B cell (primary cell): Measurements from ENCODE around the gene KRTAP15-1. TPM values are rescaled to one million over a fixed set of nuclear protein-coding genes. Genes with fewer than 3 reads are reported as not detected.

Experiments used
- ATAC-seq: fragments of 200-7000 bp; cut with Tn5 transposase; one replicate; pipeline ENCODE4 v1.10.0; 2021; ENCODE audit warnings: low read depth, mild to moderate bottlenecking, moderate number of reproducible peaks, moderate library complexity
- CTCF ChIA-PET: fragments of 350-600 bp; sonication (Branson Sonifier 250); formaldehyde crosslinking; loops from one replicate; lab custom pipeline; 2021; ENCODE audit warnings: antibody characterized with exemption, inconsistent platforms; lab: Charles Lee
- POLR2A ChIA-PET: fragments of 350-600 bp; sonication (Branson Sonifier 250); formaldehyde crosslinking; loops from one replicate; lab custom pipeline; 2021; ENCODE audit warnings: antibody characterized with exemption; lab: Charles Lee
- DNase-seq: peaks from one replicate; pipeline ENCODE4 v3.0.0; 2013
- H2AFZ ChIP-seq: 2 replicates; pipeline ENCODE4 v1.6.1; 2012; ENCODE audit warnings: mild to moderate bottlenecking, low read depth, low read length; ENCODE audit not compliant: insufficient read depth, poor library complexity, severe bottlenecking
- H3K27ac ChIP-seq, 2 donors: 1 replicate in 1 of 2; 2 replicates in 1 of 2; pipeline ENCODE4 v1.5.1; 2012 to 2013; ENCODE audit warnings: low read length in 2 of 2, mild to moderate bottlenecking in 2 of 2, moderate library complexity in 1 of 2
- H3K27me3 ChIP-seq, 4 experiments: fragments of 200-600 bp in 1 of 4; sonication (generic) in 1 of 4; replicated peaks in 1 of 4; 1 replicate in 2 of 4; 2 replicates in 2 of 4; pipeline versions ENCODE4 v1.6.1 to v1.7.0; 2013 to 2016; ENCODE audit warnings: low read length in 3 of 4, mild to moderate bottlenecking in 2 of 4, mixed read lengths in 1 of 4, moderate library complexity in 1 of 4; ENCODE audit not compliant: insufficient read depth in 4 of 4, control insufficient read depth in 3 of 4; ENCODE audit errors: control extremely low read depth in 1 of 4
- H3K36me3 ChIP-seq, 2 experiments: replicated peaks in 1 of 2; 1 replicate in 1 of 2; 2 replicates in 1 of 2; pipeline versions ENCODE4 v1.6.1 to v1.7.1; 2013; ENCODE audit warnings: low read length in 1 of 2; ENCODE audit not compliant: insufficient read depth in 2 of 2, control insufficient read depth in 1 of 2; ENCODE audit errors: control extremely low read depth in 1 of 2, extremely low read depth in 1 of 2
- H3K4me1 ChIP-seq, 2 donors: fragments of 200-600 bp in 1 of 2; sonication (generic) in 1 of 2; 1 replicate in 1 of 2; 2 replicates in 1 of 2; pipeline versions ENCODE4 v1.5.1 to v1.6.1; 2013 to 2017; ENCODE audit warnings: low read length in 2 of 2; ENCODE audit not compliant: control insufficient read depth in 2 of 2, insufficient read depth in 2 of 2
- H3K4me2 ChIP-seq: replicated peaks from 2 replicates; pipeline ENCODE3; 2012; ENCODE audit warnings: mild to moderate bottlenecking, low read depth, low read length; ENCODE audit not compliant: poor library complexity, severe bottlenecking
- H3K4me3 ChIP-seq, 5 experiments: fragments of 200-600 bp in 1 of 5; sonication (generic) in 1 of 5; 1 replicate in 3 of 5; 2 replicates in 2 of 5; pipeline versions ENCODE4 v1.5.1 to v1.7.0; 2011 to 2016; ENCODE audit warnings: low read length in 4 of 5, mild to moderate bottlenecking in 4 of 5, low read depth in 2 of 5, control low read depth in 1 of 5, moderate library complexity in 1 of 5; ENCODE audit not compliant: insufficient read depth in 1 of 5; ENCODE audit errors: control extremely low read depth in 1 of 5, extremely low read depth in 1 of 5
- H3K79me2 ChIP-seq: fragments of 200-600 bp; sonication (generic); one replicate; pipeline ENCODE4 v1.6.0; 2016; ENCODE audit warnings: low read length; ENCODE audit not compliant: control insufficient read depth, insufficient read depth
- H3K9ac ChIP-seq: fragments of 200-600 bp; sonication (generic); 2 replicates; pipeline ENCODE4 v1.6.1; 2017; ENCODE audit warnings: mild to moderate bottlenecking, low read length, moderate library complexity
- H3K9me3 ChIP-seq, 3 donors: one replicate each; pipeline versions ENCODE4 v1.6.1 to v1.7.1; 2013; ENCODE audit warnings: low read length in 2 of 3; ENCODE audit not compliant: control insufficient read depth in 2 of 3, insufficient read depth in 1 of 3; ENCODE audit errors: control extremely low read depth in 1 of 3
- H4K20me1 ChIP-seq: 2 replicates; pipeline ENCODE4 v1.6.0; 2012; ENCODE audit warnings: mild to moderate bottlenecking, low read length; ENCODE audit not compliant: insufficient read depth, control insufficient read depth, poor library complexity, severe bottlenecking
- H3K27ac Mint-ChIP-seq: one replicate; pipeline ENCODE4 v1.8.0; 2021; ENCODE audit warnings: mixed read lengths
- H3K27me3 Mint-ChIP-seq: one replicate; pipeline ENCODE4 v1.8.0; 2021; ENCODE audit warnings: mixed read lengths
- H3K4me1 Mint-ChIP-seq: one replicate; pipeline ENCODE4 v1.8.0; 2021; ENCODE audit warnings: mixed read lengths
- H3K4me3 Mint-ChIP-seq: one replicate; pipeline ENCODE4 v1.8.0; 2021; ENCODE audit warnings: mixed read lengths
- H3K9me3 Mint-ChIP-seq: one replicate; pipeline ENCODE4 v1.8.0; 2022; ENCODE audit warnings: mixed read lengths; ENCODE audit not compliant: insufficient read depth
- EZH2 ChIP-seq: IDR thresholded peaks from 2 replicates; pipeline ENCODE4 v1.6.1; 2012; ENCODE audit warnings: borderline replicate concordance, low read depth, mild to moderate bottlenecking, moderate library complexity, low read length; ENCODE audit not compliant: insufficient read depth, poor library complexity, severe bottlenecking
- WGBS: methylation state at CpG from one replicate; pipeline ENCODE4 v1.1.5; 2013; ENCODE audit warnings: missing lambda C conversion rate; ENCODE audit not compliant: insufficient coverage; 5-methylcytosine and 5-hydroxymethylcytosine counted together
- intact Hi-C: fragments of 100-400 bp; cut with micrococcal nuclease; formaldehyde crosslinking; loops from one replicate; pipeline ENCODE4 v1.10.0; 2022
- polyA plus RNA-seq: library from polyadenylated mRNA; depleted of rRNA; stranded (reverse); fragments of >200 nt; gene quantifications from 2 replicates; pipeline ENCODE4 v1.2.3, GENCODE V29; 2012
- total RNA-seq, 2 donors: library from RNA; stranded (reverse); fragments of 120-200 nt in 1 of 2; gene quantifications; 1 replicate in 1 of 2; 2 replicates in 1 of 2; pipeline versions ENCODE4 v1.2.3 to v1.2.4, GENCODE V29; 2013 to 2022
- TF ChIP-seq, protein P1 (sequence below): fragments of 200-600 bp; IDR thresholded peaks from one replicate; pipeline ENCODE4 v1.8.0; 2022; ENCODE audit warnings: antibody characterized with exemption, mild to moderate bottlenecking

The KRTAP15-1 gene
- total and polyA plus RNA-seq, 2 donors (not counting 1 experiment from before 2014, with no cell fraction given) = not detected

DNA sequence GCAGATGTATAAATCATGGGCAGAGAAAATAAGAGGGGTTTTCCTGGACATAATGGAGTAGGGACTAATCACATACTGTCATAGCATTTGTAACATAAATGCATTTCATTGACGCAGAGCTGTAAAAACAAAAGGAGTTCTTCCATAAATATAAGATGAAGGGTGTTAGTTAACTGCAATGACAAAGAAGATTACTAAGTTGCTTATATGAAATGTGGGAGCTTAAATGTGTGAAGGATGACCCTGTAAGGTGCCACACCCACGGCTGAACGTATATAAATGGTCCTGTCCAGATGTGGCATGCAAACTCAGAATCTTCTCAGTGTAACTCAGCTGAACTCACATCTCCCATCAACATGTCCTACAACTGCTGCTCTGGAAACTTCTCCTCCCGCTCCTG lies 44.3 kb upstream of the KRTAP15-1 start, which contains the start of gene KRTAP13-1:
Gene KRTAP13-1 (plus strand): TSS at position 301 of the 400 bp plus-strand sequence. CDS start 56 bp downstream, at position 357.
- POLR2A ChIA-PET = no interaction called here
- DNase-seq (no peak), ATAC-seq (no peak)
- no peaks in the 10 kb centered on the region for H3K27me3 ChIP-seq
- intact Hi-C loops = no loop called here
- no peak within 1 kb of the TSS for H3K9ac ChIP-seq
- no peaks in the 10 kb centered on the region for H3K4me1 Mint-ChIP-seq
- H3K27ac ChIP-seq = no peak within 1 kb of the TSS
- H3K4me3 ChIP-seq = no peak within 1 kb of the TSS
- no peaks in the 10 kb centered on the region for H4K20me1 ChIP-seq
- TF ChIP-seq, protein P1, sequence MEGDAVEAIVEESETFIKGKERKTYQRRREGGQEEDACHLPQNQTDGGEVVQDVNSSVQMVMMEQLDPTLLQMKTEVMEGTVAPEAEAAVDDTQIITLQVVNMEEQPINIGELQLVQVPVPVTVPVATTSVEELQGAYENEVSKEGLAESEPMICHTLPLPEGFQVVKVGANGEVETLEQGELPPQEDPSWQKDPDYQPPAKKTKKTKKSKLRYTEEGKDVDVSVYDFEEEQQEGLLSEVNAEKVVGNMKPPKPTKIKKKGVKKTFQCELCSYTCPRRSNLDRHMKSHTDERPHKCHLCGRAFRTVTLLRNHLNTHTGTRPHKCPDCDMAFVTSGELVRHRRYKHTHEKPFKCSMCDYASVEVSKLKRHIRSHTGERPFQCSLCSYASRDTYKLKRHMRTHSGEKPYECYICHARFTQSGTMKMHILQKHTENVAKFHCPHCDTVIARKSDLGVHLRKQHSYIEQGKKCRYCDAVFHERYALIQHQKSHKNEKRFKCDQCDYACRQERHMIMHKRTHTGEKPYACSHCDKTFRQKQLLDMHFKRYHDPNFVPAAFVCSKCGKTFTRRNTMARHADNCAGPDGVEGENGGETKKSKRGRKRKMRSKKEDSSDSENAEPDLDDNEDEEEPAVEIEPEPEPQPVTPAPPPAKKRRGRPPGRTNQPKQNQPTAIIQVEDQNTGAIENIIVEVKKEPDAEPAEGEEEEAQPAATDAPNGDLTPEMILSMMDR = no peak
- no peak for TF ChIP-seq EZH2
- no peaks in the 10 kb centered on the region for H3K27me3 Mint-ChIP-seq
- H3K36me3 ChIP-seq = no peaks in the 10 kb centered on the region
- WGBS = 67% methylated on average over 1 of the region's 4 CpGs
- H3K9me3 Mint-ChIP-seq = peaks cover 2% of the 10 kb centered on the region
- CTCF ChIA-PET = no interaction called here
- no peaks in the 10 kb centered on the region for H3K4me1 ChIP-seq
- no peak within 1 kb of the TSS for H3K4me3 Mint-ChIP-seq
- H3K79me2 ChIP-seq = no peaks in the 10 kb centered on the region
- peaks cover 0 to 6% (median 2%) of the 10 kb centered on the region in 3 donors for H3K9me3 ChIP-seq
- H3K4me2 ChIP-seq = no peak within 1 kb of the TSS
- no peak within 1 kb of the TSS for H2AFZ ChIP-seq
- H3K27ac Mint-ChIP-seq = no peak within 1 kb of the TSS

DNA sequence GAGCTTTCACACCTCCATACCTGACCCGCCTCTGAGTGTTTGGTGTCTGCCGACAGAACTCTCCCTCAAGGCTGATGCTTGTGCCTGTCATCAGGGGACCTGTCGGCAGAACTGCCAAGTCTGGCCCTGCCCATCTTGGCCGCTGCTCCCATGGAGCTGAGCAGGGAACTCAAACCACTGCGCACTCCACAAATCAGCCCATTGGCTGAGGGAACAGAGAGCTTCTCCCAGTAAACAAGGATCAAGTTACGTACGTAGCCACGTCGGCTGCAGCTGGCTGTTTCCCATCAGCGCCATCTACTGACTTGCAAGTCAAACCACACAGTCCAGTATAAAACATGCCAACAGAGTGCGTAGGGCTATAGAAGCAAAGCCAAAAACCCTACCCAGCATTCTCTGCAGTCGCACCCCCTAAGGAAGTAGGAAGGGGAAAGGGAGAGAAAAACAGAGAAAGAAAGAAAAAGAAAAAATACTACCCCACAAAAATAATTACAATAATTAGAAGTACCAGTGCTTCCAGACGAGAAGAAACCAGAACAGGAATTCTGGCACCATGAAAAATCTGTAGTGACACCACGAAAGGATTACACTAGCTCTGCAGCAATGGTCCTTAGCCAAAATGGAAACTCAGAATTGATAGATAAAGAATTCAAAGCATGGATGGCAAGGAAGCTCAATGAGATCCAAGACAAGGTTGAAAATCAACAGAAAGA lies 31.1 kb upstream of the KRTAP15-1 start:
- CTCF ChIA-PET = no interaction called here
- ATAC-seq = no peak

More for the DNA sequence above, 31.1 kb upstream of the KRTAP15-1 start:
- Histone ChIP-seq H4K20me1 (no peaks in the 10 kb centered on the region), H3K4me3 (no peak overlapping the region), H3K27me3 (no peaks in the 10 kb centered on the region), H3K27ac (no peak overlapping the region), H2AFZ (no peak overlapping the region), H3K79me2 (no peaks in the 10 kb centered on the region), H3K9ac (no peak overlapping the region), H3K9me3 (peaks cover 0 to 6% (median 0%) of the 10 kb centered on the region in 3 donors), H3K4me2 (no peak overlapping the region), H3K36me3 (no peaks in the 10 kb centered on the region), H3K4me1 (no peaks in the 10 kb centered on the region)
- no peaks in the 10 kb centered on the region for H3K9me3 Mint-ChIP-seq
- WGBS = 56% methylated on average over 11 of the region's 14 CpGs
- H3K4me1 Mint-ChIP-seq = no peaks in the 10 kb centered on the region
- POLR2A ChIA-PET = no interaction called here
- no peaks in the 10 kb centered on the region for H3K27me3 Mint-ChIP-seq
- DNase-seq = no peak
- no peak overlapping the region for H3K27ac Mint-ChIP-seq
- intact Hi-C loops = no loop called here
- H3K4me3 Mint-ChIP-seq = no peak overlapping the region
- TF ChIP-seq, protein P1 = no peak
- TF ChIP-seq EZH2 = no peak
